H54 (cell line): ENCODE measurements around the gene SLC35F1.

Source experiments
- DNase-seq: peaks from one replicate; pipeline ENCODE4 v3.0.0; 2011; ENCODE audit warnings: low spot score, mixed read lengths; ENCODE audit not compliant: insufficient read length
- FAIRE-seq: peaks from 3 replicates; lab custom pipeline; 2011; peaks lifted over from hg19 to GRCh38; lab: Jason Lieb, UNC
- POLR2A ChIP-seq: IDR thresholded peaks from 2 replicates; pipeline ENCODE4 v1.6.1; 2011; ENCODE audit warnings: low read depth, mild to moderate bottlenecking, low read length

SLC35F1 gene

DNA sequence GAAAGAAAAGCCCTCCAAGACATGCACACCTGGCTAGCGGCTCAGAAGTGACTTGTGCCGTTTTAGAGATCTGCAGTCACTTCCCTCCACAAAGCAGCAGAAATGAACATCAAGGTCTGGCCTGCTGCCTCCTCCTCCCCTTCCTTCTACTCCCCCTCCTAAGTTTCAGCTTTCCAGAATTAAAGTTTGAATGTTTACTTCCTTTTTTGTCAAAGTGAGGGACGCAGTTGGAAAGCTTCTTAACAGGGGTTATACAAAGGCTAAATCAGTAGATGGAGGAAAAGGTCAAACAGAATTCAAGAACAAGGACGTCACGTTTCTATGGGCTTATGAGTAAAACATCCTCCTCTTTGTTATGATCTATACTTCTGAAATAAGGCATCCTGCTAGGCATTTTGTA lies 227.7 kb downstream of the SLC35F1 start:
- no peak for TF ChIP-seq POLR2A
- no peak for DNase-seq
- FAIRE-seq, result no peak

DNA sequence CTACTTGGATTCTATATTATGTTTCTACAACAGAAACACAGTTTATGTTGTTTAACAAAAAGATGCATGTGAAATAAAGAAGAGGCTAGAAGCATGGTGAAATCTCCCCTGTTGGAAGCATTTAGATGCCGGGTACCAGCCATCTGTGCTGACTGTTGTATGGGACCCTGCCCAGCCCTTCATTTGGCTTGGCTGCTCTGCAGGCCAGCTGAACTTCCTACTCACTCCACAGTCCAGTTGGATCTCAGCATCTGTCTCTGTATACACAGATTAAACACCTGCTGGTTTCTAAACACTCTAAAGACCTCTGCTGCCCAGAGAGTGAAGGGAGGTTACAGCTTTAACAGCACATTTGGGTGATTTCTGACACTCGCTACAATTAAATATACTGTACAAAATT lies 228.3 kb downstream of the SLC35F1 start:
- no peak for FAIRE-seq
- no peak for DNase-seq
- no peak for TF ChIP-seq POLR2A

DNA sequence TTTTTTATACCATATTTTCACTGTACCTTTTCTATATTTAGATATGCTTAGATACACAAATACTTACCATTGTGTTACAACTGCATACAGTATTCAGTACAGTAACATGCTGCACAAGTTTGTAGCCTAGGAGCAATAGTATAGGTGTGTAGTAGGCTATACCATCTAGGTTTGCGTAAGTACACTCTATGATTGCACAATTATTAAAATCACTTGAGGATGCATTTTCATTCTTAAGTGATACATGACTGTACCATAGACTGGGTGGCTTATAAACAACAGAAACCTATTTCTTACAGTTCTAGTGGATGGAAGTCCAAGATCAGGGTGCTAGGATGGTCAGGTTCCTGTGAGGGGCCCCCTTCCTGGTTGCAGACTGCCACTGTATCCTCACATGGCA lies 234.1 kb downstream of the SLC35F1 start:
- TF ChIP-seq POLR2A, result no peak
- FAIRE-seq (no peak), DNase-seq (no peak)

DNA sequence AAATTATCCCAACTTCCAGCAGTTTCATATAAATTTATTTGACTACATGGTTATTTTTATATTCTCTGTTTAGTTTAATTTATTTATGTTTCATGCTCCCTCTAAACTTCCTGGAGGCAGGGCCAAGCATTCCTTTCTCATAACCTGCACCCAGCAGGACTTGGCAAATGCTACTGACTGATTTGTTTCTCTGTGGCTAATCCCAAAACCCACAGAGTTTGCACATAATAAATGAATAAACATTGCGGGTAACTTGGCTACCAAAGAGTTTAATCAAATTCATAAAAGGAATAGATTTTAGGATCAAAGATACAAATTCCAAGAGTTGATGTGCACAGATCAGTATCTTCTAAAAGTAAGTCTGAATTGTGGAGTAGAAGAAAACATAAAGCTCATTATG lies 239.5 kb downstream of the SLC35F1 start:
- no peak for TF ChIP-seq POLR2A
- DNase-seq (no peak), FAIRE-seq (no peak)

DNA sequence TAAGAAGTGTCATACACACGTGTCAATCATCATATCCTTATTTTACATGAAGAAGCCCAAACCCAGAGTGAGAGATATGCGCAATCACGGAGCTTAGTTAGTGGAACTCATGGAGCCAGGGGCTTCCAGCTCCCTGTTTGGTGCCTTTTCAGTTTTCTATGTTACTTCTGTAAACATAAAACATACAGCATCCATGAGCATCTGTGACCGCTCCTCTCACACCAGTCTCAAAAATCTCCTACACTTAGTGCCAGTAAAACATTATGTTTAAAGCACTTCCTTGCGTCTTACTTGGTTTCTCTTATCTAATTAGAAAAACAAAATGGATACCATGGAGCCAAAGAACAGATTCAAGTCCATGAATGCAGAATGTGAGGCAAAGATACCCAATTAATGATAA lies 240.4 kb downstream of the SLC35F1 start:
- no peak for TF ChIP-seq POLR2A
- DNase-seq, result no peak
- FAIRE-seq, result no peak

DNA sequence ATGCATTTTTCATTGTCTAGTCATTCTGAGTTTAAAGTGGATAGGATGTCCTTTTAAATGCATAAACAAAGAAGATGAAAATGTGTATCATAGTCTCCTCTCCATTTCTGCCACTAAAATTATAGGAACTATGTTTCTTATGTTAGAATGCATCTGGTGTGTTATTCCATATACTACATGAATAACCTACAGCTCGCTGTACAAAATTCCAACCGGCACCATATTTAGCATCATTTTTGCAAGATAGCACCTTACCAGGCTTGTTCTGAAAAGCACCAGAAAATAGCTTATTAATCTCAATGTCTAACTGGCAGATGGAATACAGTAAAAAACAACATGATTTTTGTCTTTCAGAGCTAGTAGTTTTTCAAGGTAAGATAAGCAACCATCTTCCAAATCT lies 241.5 kb downstream of the SLC35F1 start:
- TF ChIP-seq POLR2A, result no peak
- no peak for DNase-seq
- no peak for FAIRE-seq

DNA sequence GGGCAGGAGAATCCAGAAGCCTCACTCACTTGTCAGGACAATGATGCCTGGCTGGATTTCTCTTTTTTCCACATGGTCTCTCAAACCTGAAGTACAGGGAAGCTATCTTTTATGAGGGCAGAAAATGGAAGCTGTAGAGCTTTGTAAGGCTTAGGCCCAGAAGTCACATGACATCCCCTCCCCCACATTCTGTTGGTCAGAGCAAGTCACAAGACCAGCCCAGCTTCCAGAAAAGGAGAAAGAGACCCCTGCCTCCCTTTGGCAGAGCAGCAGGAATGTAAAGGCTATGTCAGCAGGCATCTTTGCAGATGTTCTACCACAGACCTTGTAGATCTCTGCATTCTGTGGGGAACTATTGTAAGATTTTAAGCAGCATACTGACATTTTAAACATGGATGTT lies 245.5 kb downstream of the SLC35F1 start:
- no peak for DNase-seq
- no peak for TF ChIP-seq POLR2A
- no peak for FAIRE-seq

DNA sequence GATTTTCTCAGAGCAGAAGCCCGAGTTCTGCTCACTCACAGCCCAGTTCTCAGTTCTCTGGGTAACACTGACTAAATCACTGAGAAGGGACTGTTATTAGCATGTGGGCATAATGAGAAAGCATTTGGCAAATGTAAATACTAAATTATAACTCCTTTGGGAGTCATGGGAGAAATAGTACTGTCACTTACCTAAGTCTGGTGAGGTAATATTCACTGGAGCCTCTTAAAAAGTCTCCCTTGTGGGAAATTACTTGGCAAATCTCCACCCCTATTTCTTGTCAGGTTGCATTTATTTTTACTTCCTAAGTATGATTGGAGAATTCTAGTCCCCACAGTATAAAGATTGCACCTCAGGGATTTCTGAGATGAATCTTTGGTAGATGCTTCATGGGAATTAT lies 254.3 kb downstream of the SLC35F1 start:
- FAIRE-seq, result no peak
- TF ChIP-seq POLR2A, result no peak
- DNase-seq, result no peak

DNA sequence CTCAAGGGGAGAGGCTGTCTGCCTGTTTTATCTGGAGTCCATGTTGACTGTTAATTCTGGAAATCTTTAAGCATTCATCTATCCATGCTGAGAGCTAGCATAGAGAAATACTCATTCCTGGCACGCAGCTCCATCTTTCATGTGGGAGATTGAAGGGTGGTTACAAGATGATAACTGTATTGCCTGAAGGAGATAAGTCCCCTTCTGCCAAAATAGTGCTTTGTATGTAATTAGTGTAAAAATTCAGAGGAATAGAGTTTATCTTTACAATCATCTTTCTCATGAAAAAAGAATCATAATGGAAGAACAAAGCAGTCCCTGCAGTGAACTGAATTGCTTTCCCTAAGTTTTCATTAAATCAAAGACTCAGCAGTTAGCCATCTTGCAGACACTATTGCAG lies 256.5 kb downstream of the SLC35F1 start:
- FAIRE-seq (no peak), DNase-seq (no peak)
- TF ChIP-seq POLR2A, result no peak

DNA sequence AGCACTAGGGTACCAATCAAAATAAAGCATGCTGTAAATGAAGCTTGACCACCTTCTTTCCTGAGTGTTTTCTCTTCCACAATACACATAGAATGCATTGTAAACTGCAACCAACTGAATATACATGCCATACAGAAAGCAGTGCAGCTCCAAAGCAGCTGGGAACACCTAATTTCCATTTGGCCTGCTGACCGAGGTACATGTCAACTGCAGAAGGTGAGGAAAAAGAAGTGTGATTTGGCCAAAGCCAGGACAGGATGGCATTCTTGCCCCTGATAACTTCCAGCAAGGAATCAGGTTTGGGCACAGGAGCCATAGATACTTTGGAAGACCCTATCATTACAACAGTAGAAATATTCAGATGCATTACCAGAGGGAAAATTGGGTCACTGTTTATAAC lies 258.4 kb downstream of the SLC35F1 start:
- DNase-seq (no peak), FAIRE-seq (no peak)
- no peak for TF ChIP-seq POLR2A

DNA sequence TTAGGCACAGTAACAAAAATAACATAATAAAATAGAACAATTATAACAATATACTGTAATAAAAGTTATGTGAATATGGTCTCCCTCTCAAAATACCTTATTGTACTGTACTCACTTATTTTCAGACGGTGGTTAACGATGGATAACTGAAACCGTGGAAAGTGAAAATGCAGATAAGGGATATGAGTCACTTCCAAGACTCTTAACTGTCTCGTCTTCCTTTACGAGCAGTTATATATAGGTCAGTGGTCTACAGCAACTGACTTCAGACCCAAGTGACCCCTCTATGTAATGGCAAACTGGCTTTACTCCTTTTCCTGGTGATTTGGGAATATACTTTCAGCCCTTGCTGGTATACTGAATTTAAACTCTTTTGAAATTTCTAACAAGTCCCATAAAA lies 261.4 kb downstream of the SLC35F1 start:
- no peak for DNase-seq
- no peak for FAIRE-seq
- TF ChIP-seq POLR2A, result no peak

DNA sequence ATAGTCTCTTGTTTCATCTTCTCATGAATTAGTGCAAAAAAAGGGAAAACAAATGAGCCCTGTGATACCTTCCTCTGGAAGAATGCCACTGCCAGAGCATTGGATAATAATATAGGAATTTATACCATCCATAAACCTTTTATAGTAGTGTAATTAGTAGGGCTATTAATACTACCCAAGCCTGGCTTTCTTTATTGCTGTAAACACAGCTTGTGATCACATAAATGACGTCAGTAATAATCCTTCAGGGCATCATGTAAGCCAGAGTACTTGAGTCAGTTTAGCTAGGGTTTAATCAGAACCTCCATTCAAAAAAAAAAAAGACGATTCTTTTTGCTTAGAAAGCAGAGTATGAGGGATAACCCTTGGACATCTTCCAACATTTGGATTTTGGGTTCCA lies 264.8 kb downstream of the SLC35F1 start:
- no peak for TF ChIP-seq POLR2A
- no peak for DNase-seq
- no peak for FAIRE-seq

DNA sequence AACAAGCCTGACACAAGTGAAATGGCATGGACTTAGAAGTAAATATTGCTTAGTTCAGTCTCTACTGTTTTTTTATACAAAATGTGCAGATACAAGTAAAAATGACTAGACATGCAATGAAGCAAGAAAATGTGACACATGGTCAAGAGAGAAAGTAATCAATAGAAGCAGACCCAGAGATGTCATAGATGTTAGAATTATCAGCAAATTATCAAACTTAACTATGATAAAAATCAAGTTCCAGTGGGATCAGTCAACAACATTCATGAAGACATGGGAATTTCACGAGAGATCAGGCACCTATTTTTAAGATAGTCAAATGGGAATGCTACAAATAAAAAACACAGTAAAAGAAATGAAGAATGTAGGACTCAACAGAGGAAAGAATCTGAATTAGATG lies 267.0 kb downstream of the SLC35F1 start:
- DNase-seq (no peak), FAIRE-seq (no peak)
- no peak for TF ChIP-seq POLR2A

DNA sequence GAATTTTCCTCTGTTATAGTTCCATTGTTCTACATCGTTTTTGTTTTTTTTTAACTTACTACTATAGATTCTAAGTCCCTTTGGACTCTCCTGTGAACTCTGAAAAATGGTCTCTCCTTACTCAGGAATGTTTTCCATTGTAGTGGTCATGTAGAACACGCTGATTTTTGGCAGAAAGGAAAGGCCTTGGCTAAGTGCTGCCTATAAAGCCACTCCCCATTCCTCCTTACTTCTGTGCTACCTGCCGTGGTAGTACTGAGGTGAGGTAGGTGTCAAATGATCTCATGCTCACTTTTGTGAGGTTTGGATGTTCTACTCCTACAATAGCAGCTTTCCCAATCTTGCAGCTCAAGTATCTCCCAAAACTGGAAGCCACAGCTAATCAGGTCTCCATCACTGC lies 270.7 kb downstream of the SLC35F1 start:
- FAIRE-seq (no peak), DNase-seq (no peak)
- TF ChIP-seq POLR2A, result no peak

DNA sequence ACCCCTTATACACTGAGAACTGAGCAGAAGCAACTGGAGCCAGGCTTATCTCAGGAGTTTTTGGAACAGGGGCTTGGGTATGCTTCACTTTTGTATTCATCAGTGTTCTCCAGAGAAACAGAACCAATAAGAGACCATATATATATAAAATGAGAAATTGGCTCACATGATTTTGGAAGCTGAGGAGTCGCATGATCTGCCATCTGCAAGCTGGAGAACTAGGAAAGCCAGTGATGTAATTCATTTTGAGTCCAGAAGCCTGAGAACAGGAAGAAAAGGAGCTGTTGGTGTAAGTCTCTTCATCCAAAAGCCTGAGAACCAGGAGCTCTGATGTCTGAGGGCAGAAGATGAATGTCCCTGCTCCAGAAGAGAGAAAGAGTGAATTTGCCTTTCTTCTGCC lies 272.0 kb downstream of the SLC35F1 start:
- FAIRE-seq (no peak), DNase-seq (no peak)
- no peak for TF ChIP-seq POLR2A

DNA sequence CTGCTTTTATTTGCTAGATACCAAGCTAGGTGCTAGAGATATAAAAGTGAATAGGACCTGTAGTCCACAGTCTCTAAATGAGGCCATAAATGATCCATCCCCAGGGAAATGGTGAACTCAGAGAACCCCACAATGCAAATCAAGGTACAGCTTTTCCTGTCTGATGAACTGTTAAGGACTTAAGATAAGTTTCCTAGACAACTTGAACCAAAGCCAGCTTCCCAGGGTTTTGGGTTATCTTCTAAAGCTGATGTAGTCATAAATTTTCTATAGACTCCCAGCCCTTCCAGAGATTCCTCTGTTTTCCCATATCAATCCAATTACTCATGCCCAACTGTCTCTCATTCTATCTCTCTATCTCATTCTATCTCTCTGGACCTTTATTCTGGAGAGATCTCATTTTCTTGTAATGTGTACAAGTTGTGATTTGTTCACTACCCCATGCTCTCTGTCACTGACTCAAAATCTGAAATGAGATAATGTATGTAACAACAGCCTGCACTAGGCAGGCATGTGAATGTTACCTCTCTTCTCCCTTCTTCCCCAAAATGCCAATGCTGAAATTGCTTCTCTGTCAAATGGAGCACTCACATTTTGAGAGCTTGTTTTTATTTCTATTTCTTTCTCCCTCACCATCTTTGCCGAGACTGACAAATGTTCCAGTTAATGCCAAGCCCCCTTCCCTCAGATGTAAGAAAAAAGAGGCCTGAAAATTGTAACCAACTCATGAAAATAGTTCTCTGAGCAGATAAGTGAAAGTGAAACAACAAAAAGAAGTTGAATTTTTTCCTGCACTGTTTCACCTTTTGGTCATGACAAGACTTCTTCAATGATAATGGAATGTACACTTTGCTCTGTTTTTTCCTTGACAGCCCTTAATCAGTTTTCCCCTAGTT lies 279.9 kb downstream of the SLC35F1 start:
- FAIRE-seq (no peak), DNase-seq (no peak)
- no peak for TF ChIP-seq POLR2A
